Suppressor macrophage treated with lipopolysaccharide for 1 hour (primary cell): ENCODE measurements around the gene RBFA.

Source experiments
- DNase-seq, 3 donors: peaks; one replicate each; pipeline ENCODE4 v3.0.0-alpha.2; 2020 to 2022

RBFA gene

DNA sequence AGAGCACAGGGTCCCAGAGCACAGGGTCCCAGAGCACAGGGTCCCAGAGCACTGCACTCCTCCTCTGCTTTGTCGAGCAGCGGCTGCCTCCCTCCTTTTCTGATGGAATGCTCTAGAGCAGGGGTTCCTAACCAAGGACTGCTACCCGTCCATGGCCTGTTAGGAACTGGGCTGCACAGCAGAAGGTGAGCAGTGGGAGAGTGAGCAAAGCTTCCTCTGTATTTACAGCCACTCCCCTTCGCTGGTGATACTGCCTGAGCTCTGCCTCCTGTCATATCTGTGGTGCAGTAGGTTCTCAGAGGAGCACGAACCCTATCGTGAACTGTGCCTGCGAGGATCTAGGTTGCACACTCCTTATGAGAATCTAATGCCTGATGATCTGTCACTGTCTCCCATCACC, 41.7 kb downstream of the RBFA start:
- DNase-seq: no peak

DNA sequence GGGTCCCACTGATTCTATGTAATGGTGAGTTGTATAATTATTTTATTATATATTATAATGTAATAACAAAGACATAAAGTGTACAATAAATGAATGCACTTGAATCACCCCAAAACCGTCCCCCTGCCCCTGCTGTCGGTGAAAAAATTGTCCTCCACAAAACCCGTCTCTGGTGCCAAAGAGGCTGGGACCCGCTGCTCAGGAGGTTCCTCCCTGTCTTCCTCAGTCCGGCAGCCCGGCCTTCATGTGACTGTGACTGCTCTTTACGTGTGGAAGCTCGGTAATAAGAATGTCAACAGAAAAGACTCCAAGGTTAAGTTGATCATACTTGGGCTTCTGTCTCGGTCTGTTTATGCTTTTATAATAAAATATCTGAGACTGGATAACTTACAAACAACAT, 42.1 kb downstream of the RBFA start:
- DNase-seq: no peak

DNA sequence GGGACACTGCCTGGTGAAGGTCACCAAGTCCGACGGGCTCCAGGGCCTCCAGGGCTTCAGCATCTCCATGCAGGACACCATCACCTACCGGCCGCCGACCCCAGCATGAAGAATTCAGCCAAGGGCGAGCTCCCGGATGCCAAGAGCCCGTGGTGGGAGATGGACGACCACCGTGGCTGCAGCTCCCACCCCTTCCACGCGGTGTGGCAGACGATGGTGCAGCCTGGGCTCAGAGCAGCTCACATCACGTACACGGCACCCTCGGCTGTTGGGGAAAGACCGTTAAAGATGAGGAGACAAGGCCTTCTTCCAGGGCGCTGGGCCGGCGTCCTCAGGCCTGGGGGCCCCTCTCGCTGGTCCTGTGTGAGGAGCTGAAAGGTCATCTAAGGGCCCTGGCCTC, 43.6 kb downstream of the RBFA start:
- DNase-seq: no peak
